Fibroblast of skin of right biceps (primary cell): Measurements from ENCODE around the gene SLC37A1.
A peak's percentile ranks its signal among the peaks of the same experiment; 100 is the strongest.

ENCODE experiments used
- DNase-seq: peaks from one replicate; pipeline ENCODE4 v3.0.0-alpha.2; 2013

Gene SLC37A1

DNA sequence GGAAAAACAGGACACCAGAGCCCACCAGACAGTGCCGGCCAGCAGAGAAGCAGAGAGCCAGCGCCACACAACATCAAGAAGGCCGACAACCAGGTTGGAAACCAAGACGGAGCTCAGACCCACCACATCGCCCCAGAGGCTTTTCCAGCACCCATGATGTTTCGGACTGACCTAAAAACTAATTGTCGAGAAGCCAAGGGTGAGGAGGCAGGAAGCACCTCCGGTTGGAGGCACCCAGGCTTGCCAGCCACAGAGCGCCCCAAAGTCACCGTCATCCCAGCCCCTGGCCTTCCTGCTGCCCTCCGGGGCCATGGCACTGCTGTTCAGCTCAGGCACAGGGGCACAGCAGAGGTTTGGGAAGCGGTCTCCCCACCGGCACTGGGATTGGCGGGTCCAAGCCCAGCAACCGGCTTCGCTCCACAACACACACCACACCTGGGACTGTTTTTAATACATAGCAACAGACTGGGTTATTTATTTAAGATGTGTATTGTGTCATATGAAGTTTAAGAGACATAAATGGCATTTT lies 67.2 kb downstream of the SLC37A1 start:
- DNase-seq: no peak

DNA sequence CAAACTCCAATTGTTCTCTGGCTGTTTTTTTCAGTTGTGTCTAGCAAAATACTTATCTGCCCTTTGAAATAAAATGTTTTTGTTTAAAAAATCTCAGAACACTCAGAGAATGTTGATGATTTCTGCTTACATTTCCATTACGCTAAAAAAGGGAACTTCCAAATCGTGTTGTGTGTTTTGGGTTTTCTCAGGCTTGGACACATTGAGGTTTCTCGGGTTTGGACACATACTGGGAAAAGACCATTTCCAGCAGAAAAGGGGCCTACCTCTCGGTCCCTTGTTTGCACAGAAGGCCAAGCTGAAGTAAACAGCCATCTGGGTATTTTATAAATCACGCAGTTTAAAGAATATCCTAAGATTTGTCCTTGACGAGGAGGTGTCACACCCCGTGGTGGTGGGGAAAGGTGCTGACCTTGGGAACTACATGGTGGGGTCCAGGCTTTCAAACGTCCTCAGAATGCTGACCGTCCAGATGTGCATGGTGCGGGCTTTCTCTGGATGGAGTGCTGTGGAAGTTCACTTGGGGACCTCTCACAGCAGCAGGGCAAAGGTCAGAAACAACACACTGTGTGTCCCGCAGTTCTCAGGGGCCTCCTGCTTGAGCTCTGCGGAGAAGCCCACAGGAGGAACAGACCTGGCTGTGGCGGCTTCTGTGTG lies 67.8 kb downstream of the SLC37A1 start:
- DNase-seq: no peak

GRCh38 chr21:42581993-42582786 lies 68.5 kb downstream of the SLC37A1 start:
- no peak for DNase-seq

GRCh38 chr21:42582787-42583476 lies 69.3 kb downstream of the SLC37A1 start:
- DNase-seq: no peak

DNA sequence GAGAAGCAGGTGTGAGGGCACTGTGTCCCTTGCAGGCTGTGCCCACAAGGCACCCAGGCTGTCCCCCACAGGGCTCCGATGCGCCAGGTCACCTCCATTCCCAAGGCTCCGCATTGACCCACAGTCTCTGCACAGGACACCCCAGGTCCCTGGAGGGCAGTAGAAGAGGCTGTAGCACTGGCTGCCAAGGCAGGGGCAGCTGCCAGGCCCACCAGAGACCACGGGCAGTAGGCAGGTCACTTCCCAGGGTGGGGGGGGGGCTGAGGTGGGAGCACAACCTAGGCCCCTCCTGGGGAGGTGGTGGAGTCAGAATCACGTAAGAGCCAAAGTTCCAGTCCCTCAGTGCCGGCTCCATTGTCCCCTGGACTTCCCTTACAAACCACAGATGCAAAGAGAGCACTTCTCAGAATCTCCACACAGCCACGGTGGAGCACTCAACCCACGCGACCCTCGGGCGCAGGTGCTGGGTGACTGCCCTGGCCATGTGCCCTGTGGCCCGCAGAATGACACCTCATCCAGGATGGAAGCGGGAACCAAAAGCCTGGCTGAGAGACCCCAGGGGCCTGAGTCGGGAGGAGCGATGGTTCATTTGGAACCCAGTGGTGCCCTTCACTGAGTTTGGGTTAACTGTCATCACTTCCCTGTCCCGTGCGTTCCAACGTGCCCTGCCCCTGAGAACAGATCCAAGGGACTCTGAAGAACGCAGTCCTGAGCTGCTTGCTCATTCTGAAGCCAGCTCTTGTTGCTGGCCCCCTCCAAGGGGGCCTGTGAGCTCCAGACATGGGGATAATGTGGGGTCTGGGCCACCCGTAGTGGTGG lies 70.0 kb downstream of the SLC37A1 start:
- no peak for DNase-seq

DNA sequence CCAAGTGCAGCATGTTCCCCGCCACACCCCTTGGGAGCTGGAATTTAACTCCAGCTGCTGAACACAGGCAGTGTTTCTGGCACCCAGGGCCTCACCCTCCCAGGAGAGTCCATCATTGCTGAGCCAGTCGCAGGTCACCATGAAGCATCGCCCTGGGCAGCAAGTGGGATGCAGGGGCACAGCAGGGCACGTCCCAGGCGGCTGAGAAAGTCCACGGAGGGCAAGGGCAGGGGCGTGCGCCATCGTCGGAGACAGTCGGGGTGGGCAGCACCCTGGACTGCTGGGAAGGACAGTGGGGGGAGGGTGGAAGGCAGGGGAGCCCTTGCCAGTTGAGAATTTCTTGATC lies 70.6 kb downstream of the SLC37A1 start:
- no peak for DNase-seq

DNA sequence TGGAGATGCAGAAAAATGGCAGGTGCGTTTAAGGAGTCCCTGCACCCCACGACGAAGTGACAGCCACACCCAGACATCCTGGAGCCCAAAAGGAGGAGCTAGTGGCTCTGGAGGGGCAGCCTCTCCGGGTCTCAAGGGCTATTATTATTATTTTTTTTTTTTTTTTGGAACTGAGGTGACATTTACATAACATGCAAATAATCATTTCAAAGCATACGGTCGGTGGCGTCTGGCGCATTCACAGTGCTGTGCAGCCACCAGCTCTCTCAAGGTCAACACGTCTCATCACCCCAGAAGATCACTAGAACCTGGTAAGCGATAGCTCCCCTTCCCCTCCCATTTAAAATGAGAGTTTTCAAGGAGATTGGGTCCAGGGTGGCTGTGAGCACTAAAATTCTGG lies 72.2 kb downstream of the SLC37A1 start:
- DNase-seq: no peak

GRCh38 chr21:42586406-42586805 lies 72.8 kb downstream of the SLC37A1 start:
- DNase-seq: no peak

- DNase-seq: no peak
Measured at GRCh38 chr21:42587036-42587435, 73.4 kb downstream of the SLC37A1 start.

DNA sequence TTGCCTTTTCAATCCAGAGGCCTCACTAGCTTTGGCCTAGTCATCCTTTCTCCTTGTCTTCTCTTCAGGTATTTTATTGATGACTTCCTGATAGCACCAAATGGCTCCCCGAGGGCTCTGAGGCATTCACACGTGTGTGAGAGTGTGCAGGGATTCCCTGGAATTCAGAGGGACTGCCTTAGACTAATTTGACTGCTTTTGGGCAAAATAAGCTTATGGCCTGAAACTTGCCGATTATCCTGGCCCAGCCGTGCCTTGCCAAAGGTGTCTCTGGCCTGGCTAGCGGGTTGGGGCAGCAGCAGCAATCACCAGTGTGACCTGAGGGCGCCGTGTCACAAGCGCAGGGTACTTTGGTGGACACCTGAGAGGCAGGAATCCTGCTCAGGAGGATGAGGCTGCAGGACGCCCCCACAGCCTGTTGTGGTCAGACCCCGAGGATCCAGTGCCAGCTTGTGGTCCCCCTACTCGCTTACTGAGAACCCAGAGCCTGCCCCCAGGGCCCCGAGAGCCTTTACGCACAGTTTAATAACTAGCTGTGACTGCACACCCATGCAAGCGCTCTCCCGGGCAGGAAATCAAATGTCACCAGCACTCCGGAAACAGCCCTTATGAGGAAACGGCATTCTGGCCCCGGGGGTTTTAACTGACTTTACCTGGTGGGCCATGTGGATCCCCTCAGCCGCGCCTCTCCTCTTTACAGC lies 76.9 kb downstream of the SLC37A1 start:
- no peak for DNase-seq

- no peak for DNase-seq
Measured at GRCh38 chr21:42591170-42591869, 77.7 kb downstream of the SLC37A1 start.

DNA sequence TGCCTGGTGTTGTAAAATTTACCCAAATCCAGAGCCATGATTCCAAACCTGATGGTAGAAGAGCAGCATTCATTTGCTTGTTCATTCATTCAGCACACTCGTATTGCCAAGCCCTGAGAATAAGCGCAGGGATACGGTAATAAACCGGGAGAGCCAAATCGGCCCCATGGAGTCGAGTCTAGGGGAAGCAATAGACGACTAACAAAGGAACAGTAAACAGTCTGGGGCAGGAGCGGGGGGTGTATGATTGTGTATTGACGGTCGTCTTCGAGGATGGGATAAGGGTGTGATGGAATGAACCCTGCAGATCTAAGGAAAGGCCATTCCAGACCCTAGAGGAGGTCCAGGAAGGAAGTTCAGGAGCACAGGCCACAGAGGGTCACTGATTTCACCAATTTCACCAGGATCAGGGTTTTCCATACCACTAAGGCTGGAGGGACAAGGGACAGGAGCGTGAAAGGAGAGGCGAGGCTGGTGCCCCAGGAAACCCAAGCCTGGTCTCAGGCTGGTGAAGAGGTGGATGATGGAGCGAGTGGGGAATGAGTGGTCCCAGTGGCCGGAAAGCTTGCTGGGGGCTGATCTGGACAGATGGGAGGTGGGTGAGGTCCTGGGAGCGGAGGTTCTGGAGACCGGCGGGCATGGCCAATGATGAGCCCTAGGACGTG lies 78.6 kb downstream of the SLC37A1 start:
- DNase-seq: no peak

DNA sequence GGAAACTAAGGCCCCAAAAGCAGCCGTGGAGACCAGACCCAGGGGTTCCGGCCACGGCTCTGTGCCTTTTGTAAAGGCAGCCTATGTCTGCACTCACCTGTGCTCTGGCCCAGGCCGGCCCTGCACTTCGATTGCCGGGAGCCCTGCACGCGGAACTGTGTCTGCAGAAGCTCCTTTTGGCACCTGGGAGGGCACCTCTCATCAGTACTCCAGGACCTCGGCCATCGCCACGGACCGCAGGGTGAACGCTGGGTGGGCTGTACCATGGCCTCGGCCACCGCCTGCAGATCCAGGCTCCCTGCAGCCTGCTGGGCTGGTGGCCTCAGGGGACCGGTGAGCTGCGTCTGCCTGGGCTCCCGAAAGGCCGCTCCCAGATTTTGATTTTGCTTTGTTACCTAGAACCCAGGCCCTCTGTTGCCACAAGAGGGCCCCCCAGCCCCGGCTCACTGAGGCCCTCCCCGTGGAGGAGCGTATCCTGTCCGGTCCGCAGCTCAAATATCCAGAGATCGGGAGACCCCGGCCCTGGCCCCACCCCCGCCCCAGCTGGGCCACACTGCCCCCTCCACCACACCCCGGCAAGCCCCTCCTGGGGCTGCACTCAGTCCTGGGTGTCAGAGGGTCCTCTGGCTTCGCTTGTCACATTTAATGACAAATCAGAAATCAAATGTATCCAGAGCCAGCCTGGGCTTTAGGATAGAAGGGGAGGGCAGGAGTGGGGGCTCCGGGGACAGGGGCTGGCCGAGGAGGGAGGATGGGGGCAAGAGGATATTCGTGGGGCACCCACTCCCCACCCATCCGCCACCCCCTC lies 79.6 kb downstream of the SLC37A1 start:
- peak; percentile 45 for DNase-seq

DNA sequence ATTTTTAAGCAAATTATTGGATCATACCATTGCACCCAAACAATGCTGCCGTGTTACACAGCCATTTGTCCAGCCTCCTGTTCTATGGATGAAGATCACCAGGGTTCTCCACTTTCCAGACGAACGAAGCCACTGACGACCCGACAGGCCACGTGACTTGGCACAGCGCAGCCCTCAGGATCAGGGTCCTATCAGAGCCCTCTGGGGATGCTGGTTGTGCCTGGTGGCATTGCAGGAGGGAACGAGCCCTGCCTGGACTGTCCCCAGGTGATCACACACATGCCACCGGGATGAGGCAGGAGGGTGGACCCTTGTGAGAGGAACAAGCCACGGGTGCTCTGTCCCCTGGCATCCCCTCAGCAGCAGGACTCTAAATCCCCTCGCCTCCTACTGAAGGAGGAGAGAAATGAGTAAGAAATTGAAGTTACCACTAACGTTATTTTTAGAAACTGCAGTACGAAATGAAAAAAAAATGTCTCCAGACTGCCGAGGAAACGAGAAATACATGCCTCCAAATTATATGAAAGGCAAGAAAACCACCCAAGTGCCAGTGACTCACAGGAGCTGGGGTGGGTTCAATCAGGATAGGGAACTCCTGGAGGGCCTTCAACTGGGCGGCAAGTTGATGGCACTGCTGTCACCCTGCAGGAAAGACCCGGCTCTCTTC lies 81.1 kb downstream of the SLC37A1 start:
- DNase-seq: peak; percentile 5

DNA sequence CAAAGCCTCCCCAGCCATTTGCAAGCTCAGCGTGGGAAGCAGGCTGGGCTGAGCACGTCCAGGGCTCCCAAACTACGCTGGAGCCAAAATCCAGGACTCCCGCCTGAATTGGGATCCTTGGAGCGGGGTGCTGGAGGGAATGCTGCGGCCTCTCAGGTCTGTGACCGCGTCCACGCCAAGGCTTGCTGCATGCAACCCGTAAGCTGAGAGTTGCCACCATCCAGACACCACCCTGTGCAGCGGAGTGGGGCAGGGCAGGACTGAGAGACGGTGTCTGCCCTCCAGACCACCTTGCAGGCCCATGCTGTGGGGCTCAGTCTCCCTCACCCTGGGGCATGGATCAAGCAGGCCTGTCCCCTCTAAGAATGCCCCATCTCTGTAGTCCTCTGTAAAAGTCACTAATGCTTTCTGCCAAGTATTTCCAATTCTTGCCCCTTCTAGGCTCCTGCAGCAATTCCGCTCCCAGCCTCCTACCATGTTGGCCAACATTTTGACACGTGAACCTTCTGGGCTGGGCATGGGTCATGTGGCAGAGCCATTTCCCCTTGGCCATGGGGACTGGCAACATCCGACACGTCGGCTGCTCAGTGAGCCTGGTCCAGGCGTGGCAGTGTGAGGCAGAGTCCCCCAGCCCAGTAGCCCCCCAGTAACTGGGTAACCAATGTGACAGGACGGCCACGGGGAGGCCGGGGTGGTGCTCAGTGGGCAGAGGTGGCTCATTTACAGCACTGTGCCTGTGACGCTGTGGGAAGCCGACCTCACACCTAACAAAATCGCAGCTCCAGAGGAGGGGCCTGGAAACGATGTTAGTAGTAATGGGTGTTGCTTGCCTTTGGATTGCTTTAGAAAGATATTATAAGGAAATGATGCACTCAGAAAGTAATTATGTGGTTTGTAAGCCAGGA lies 81.9 kb downstream of the SLC37A1 start:
- DNase-seq: no peak

GRCh38 chr21:42596657-42597056 lies 83.0 kb downstream of the SLC37A1 start:
- no peak for DNase-seq

GRCh38 chr21:42597487-42598158 lies 84.0 kb downstream of the SLC37A1 start:
- DNase-seq: no peak
